Measurements from ENCODE around the gene GAK. TPM values are rescaled to one million over a fixed set of nuclear protein-coding genes. Genes with fewer than 3 reads are reported as not detected.

Gene GAK
- polyA plus RNA-seq, 3 donors = 52.5 to 87.8 (median 68.3) TPM

DNA sequence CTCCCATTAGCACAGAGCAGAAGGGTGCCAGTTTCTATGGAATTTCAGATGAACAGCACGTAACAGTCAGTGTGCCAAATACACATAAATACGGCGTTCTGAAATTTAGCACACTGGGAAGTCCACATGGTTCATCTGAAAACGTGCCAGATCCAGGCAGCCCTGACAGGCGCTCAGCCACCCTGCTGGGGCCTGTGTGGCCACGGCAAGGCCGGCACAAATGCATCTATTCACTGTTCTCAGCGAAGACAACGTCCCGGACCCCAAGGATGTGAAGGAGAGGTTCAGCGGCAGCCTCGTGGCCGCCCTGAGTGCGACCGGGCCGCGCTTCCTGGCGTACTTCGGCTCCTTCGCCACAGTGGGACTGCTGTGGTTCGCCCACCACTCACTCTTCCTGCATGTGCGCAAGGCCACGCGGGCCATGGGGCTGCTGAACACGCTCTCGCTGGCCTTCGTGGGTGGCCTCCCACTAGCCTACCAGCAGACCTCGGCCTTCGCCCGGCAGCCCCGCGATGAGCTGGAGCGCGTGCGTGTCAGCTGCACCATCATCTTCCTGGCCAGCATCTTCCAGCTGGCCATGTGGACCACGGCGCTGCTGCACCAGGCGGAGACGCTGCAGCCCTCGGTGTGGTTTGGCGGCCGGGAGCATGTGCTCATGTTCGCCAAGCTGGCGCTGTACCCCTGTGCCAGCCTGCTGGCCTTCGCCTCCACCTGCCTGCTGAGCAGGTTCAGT is 25.6 kb upstream of the GAK start:
- DNase-seq (ENCODE audit: extremely low read depth in 1 of 11, low read depth in 9 of 11, low spot score in 4 of 11) = no peak

DNA sequence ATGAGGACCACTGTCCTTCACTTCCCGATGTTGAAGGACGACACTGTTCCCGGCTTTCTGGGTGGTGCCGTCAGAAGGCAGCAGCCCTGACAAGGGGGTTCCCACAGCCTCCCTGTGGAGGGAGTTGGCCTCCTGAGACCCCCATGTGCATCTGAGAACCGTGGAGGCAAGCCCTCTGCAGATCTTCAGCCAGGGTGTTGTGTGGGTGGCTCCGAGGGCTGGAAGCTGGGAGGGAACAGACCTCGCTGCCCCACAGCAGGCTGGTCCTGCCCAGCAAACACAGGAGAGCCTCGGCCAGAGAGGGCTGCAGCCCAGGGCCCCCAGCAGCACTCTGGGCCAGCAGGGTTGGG is 25.1 kb upstream of the GAK start:
- DNase-seq (ENCODE audit: extremely low read depth in 1 of 11, low read depth in 9 of 11, low spot score in 4 of 11) = no peak

DNA sequence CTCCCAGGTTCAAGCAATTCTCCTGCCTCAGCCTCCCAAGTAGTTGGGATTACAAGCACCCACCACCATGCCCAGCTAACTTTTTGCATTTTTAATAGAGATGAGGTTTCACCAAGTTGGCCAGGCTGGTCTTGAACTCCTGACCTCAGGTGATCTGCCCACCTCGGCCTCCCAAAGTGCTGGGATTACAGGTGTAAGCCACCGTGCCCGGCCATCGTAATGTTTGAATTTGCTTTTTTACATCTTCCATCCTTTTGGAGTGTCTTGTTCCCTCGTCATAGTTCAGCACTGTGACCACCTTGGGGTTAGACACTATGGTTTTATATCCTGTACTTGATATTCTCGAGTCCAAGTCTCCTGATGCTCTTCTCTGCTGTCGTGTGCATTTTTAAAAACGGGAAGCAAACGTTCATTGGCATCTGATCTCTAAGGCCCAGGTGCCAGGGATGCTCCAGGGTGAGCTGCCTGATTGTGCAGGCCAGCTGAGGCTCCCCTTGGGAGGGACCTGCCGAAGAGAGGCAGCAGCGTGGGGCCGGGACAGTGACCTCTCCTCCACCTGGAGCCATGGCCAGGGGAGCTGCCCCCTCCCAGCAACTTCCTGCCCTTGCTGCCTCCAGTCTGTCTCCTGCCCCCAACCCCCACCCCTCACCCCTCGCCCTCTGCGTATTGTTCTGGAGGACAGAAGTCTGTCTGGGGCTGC is 24.6 kb upstream of the GAK start:
- DNase-seq (ENCODE audit: extremely low read depth in 1 of 11, low read depth in 9 of 11, low spot score in 4 of 11) = no peak

DNA sequence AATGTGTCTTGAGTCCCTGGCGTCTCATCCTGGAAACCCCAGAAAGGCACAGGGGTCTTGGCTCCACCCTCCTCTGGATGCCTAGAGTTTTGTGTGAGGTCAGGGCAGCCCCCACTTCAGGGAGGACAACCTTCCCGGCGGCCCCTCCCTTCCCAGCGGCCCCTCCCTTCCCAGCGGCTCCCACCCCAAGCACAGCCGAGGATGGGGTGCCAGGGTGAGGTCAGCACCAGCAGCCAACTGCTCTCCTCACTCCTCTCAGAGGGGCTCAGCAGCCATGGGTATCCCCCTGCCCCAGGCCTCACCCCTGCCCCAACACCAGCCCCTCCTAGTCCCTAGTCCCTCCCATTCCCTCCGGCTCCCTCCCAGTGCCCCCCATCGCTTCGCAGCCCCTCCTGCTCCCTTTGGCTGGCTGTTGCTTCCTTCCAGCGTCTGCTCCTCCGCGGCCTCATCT is 23.8 kb upstream of the GAK start:
- DNase-seq (ENCODE audit: extremely low read depth in 1 of 11, low read depth in 9 of 11, low spot score in 4 of 11) = no peak

DNA sequence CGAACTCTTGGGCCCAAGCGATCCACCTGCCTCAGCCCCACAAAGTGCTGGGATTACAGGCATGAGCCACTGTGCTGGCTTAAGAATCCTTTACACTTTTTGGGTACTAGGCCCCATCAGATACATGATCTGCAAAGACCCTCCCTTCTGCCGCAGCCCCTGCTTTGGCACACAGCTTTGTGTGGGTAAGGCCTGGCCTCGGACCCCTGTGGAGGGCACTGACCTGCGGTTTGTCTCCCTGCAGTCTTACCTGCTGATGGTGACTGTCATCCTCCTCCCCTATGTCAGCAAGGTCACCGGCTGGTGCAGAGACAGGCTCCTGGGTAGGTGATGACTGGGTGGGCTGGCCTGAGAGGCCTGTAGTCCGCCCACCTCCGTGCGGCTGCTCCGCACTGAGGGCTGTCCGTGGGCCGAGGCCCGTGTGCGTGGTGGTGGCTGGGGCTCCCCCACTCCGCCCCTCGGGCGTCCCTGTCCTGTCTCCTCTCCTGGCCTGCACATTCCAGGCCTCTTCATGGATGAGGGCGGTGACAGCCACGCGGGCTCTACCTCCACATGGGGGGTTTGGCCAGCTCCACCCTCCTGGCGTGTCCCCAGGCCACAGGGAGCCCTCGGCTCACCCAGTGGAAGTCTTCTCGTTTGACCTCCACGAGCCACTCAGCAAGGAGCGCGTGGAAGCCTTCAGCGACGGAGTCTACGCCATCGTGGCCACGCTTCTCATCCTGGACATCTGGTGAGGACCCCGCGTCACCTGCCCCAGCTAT is 23.2 kb upstream of the GAK start:
- no peak for DNase-seq (ENCODE audit: extremely low read depth in 1 of 11, low read depth in 9 of 11, low spot score in 4 of 11)

DNA sequence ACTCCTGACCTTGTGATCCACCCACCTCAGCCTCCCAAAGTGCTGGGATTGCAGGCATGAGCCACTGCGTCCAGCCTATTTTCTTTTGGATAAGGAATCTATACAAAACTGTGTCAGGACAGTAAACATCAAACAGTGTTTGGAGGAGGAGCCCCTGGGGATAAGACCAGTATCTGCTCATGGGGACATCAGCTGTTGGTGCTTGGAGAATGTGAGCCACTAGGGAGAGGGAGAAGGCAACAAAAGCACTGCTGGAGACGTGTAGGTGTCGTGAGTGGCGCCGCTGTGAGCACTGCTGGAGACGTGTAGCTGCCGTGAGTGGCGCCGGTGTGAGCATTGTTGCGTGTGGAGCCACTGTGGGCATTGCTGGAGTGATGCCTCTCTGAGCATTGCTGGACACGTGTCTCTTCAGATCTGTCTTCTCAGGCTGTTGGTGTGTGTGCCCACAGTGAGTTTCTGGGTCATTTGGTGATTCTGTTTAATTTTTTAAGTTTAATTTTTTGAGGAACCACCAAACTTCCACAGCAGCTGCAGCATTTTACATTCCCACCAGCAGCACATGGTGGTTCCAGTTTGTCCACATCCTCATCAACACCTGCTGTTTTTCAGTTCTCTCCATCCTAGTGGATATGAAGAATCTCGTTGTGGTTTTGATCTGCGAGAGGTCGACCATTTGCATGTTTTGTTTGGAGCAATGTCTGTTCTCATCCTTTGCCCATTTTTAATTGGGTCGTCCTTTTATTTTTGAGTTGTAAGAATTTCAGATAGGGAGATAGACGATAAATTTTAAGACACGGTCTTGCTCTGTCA is 22.3 kb upstream of the GAK start:
- no peak for DNase-seq (ENCODE audit: extremely low read depth in 1 of 11, low read depth in 9 of 11, low spot score in 4 of 11)

DNA sequence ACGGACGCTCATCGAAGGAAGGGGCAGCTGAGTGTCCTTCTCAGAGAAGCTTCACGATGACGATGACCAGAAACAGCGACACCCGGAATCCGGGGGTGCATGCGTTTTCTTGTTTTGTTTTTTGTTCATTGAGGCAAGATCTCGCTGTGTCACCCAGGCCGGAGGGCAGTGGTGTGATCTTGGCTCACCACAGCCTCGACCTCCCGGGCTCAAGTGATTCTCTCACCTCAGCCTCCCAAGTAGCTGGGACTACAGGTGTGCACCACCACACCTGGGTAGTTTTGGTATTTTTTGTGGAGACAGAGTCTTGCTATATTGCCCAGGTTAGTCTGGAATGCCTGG is 21.4 kb upstream of the GAK start:
- DNase-seq (ENCODE audit: extremely low read depth in 1 of 11, low read depth in 9 of 11, low spot score in 4 of 11) = no peak

DNA sequence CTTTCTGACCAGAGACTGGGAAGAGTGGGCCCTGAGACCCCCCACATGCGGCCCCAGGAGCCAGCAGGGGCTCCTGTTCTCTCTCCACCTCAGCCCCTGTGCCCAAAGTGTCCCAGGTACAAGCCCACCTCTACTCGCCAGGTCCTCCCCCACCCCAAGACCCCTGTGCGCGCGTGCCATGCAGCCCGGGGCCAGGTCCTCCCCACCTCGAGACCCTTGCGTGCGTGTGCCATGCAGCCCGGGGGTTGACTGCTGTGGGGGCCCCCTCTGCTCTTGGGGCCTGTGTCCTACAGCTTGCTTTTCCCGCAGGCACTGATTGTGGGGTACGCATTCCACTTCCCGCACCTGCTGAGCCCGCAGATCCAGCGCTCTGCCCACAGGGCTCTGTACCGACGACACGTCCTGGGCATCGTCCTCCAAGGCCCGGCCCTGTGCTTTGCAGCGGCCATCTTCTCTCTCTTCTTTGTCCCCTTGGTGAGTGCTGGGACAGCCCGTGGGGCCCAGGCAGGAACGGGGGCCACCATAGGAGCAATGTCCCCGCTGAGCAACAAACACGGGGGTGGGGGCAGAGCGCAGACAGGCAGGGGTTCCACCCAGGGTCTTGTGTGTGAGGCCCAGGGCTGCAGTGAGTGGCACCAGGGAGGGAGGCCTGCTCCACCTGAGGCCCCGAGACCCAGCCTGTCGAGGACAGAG is 20.9 kb upstream of the GAK start:
- no peak for DNase-seq (ENCODE audit: extremely low read depth in 1 of 11, low read depth in 9 of 11, low spot score in 4 of 11)

DNA sequence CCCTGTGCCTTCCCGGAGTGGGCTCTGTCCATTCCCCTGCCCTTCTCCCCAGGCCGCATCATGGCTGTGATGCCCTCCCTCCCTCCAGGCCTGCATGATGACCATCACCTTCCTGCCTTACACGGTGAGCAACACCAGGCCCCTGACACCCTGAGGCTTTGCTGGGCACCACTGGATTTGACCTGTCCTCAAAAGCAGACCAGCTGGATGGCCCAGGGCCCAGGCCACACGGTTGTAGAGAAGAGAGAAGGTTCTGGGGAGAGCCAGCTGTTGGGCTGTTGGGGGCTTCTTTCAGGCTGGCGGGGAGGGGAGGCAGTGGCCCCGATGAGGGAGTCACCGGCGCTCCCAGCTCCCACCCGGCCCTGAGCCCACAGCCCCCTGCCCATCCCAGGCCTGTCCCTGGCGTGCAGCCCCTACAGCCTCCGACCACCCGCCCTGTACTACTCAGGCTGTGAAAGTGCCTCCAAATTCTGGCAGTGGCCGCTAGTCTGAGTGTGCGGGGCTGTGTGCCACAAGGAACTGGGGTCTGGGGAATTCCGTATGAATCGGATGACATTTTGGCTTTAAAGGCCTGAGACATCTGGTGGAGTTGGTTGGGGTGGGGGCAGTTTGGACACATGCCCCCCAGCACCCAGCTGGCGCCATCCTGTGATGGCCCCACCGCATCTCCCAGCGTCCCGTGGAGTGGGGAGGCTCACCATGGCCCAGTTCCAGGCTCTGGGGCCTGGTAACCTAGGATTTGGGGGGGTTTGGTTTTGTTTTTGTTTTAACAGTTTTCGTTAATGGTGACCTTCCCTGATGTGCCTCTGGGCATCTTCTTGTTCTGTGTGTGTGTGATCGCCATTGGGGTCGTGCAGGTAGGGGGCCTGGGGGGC is 19.7 kb upstream of the GAK start:
- DNase-seq (ENCODE audit: extremely low read depth in 1 of 11, low read depth in 9 of 11, low spot score in 4 of 11) = no peak

DNA sequence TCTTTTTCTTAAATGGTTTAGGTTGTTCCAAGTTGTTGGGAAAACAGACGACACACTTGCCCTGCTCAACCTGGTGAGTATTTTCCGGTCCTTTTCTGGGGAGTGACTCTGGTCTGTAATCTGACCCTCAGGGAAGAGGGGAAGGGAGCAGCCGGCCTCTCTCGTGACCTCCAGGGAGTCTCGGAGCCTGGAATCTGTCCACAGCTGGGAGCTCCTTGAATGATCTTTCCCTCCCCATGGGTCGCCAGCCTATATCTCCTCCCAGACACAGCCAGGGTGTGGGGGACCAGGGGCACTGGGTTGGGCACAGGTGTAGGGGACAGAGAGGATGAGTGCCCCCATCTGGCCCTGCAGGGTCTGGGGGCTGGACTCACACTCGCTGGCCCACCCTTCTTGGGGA is 19.1 kb upstream of the GAK start:
- no peak for DNase-seq (ENCODE audit: extremely low read depth in 1 of 11, low read depth in 9 of 11, low spot score in 4 of 11)

DNA sequence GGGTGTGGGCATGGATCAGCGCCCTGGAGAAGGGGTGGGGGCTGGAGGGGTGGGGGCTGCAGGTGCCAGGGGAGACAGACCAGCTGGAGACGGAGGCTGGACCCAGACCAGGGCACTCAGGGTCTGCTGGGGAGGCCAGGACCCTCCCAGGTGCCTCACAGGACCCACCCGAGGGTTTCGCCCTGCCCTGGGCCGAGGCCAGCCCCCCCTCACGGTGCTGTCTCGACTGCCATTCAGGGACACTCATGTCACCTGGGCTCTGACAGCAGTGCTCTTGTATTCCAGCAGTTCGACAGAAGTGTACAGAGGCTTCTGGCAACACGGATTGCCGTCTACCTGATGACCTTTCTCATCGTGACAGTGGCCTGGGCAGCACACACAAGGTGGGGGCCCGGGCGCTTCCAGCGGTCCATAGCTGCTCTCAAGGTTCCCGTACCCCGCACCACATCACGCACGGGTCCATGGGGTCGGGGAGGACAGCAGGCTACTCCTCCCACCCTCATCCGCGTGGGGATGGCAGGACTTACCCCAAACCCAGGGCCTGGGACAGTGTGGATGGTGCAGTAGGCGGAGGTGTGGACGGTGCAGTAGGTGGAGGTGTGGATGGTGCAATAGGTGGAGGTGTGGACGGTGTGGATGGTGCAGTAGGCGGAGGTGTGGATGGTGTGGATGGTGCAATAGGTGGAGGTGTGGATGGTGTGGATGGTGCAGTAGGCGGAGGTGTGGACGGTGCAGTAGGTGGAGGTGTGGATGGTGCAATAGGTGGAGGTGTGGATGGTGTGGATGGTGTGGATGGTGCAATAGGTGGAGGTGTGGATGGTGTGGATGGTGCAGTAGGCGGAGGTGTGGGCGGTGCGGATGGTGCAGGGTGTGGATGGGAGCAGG is 18.3 kb upstream of the GAK start:
- no peak for DNase-seq (ENCODE audit: extremely low read depth in 1 of 11, low read depth in 9 of 11, low spot score in 4 of 11)

DNA sequence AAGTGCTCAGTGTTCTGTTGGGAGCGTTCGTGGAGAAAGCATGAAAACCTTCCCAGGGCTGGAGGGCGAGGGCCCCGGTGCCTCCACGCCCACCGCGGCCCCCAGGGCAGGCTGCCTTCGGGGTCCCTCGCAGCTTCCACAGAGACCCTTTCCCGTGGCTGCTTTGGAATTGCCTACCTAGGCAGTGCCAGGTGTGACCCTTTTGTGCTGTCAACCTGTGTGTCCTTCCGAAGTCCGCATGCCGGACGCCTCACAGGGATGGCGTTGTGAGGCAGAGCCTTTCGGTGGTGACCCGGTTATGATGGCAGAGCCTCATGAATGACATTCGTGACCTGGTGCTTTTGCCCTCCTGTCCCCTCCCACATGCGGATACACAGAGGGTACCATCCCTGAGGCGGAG is 17.5 kb upstream of the GAK start:
- no peak for DNase-seq (ENCODE audit: extremely low read depth in 1 of 11, low read depth in 9 of 11, low spot score in 4 of 11)

DNA sequence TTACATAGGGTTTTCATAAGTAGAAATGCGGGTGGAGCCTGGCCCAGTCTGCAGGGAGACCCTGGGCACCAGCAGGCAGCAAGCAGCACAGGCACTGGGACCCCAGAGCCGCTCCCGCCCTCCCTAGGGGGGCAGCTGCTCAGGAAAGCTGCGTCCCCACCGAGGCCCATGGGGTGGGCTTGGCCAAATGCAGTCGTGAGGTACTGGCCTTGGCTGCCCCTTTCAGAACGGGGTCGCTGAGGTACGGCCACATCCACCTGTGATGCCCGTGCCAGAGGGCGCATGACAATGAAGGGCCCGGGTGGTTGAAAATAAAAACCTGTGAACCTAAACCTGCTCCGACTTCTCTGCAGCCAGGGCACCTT is 16.8 kb upstream of the GAK start:
- no peak for DNase-seq (ENCODE audit: extremely low read depth in 1 of 11, low read depth in 9 of 11, low spot score in 4 of 11)

DNA sequence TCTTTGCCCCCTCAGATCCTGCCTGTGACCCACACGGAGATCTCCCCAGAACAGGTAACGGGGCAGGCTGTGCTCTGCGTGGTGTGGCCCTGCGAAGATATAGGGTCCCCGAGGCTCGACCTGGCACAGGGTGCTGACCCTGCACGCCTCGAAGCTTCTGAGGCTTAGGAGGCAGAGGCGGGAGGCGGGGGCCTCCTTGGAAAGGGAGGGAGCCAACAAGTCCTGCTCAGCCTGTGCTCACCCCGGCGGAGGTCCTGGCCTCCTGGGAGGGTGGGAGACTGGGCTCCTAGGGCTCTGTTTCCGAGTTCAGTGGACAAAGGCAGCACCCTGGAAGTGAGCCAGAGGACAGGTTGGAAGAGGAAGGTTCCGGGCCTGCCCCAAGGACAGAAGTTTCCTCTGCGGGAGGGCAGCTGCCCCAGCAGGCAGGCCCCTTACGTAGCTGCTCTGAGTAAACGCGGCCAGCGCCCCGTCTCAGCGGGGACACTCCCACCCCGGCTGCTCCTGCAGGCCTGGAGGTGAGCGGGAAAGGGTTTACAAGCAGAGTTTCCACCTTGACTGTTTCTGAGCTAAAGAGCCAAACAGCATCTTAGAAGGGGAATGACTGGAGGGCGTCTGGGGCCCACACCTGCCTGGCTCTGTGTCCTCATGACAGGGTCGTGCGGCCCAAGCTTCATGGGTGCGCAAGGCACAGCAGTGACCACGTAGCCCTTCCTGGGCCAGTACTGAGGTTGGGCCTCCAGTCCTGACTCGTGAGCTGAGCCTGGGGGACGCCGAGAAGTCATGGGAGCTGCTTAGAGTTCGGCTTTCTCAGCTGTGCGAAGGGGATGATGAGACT is 16.2 kb upstream of the GAK start:
- DNase-seq (ENCODE audit: extremely low read depth in 1 of 11, low read depth in 9 of 11, low spot score in 4 of 11) = no peak

DNA sequence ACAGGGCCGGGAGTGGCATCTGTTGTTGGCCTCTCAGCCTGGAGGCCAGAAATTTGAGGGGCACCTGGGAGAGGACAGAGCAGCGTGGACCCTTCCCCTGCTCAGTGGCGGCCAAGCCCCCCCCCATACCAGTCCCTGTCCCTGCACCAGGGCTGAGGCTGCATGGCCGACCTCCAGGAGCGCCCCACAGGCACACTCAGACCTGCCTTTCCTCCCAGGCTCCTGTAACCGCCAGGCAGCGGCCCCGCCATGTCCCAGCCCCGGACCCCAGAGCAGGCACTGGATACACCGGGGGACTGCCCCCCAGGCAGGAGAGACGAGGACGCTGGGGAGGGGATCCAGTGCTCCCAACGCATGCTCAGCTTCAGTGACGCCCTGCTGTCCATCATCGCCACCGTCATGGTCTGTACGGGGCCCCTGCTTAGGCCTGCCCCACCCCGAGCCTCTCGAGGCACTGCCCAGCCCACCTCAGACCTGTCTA is 15.4 kb upstream of the GAK start:
- DNase-seq (ENCODE audit: extremely low read depth in 1 of 11, low read depth in 9 of 11, low spot score in 4 of 11) = no peak

Data from renal cortex interstitium (tissue), 11 donors.